Thoracic aorta (tissue), 2 donors: Measurements from ENCODE around the gene THRB. TPM values are rescaled to one million over a fixed set of nuclear protein-coding genes. Genes with fewer than 3 reads are reported as not detected.

Experiments
- ATAC-seq: fragments of 150-250 bp; one replicate; pipeline ENCODE4 v1.8.0; 2017; ENCODE audit warnings: low read depth; ENCODE audit not compliant: insufficient number of reproducible peaks, low FRiP score
- DNase-seq: peaks from one replicate; pipeline ENCODE4 v3.0.0-alpha.2; 2020; ENCODE audit warnings: low spot score
- H3K27ac ChIP-seq, 2 donors: fragments of 200-600 bp; sonication (generic); 1 replicate in 1 of 2; 2 replicates in 1 of 2; pipeline ENCODE4 v1.5.1; 2016; ENCODE audit warnings: mild to moderate bottlenecking in 2 of 2, moderate library complexity in 2 of 2
- H3K27me3 ChIP-seq: fragments of 200-600 bp; sonication (generic); replicated peaks from 2 replicates; pipeline ENCODE4 v1.6.0; 2016; ENCODE audit warnings: mild to moderate bottlenecking; ENCODE audit not compliant: insufficient read depth
- H3K36me3 ChIP-seq: fragments of 200-600 bp; sonication (generic); one replicate; pipeline ENCODE4 v1.5.1; 2016
- H3K4me1 ChIP-seq, 2 donors: fragments of 200-600 bp; sonication (generic); 1 replicate in 1 of 2; 2 replicates in 1 of 2; pipeline versions ENCODE4 v1.5.1 to v1.6.0; 2016; ENCODE audit warnings: low read depth in 2 of 2, mild to moderate bottlenecking in 1 of 2; ENCODE audit not compliant: control insufficient read depth in 1 of 2
- H3K4me3 ChIP-seq: fragments of 200-600 bp; sonication (generic); 2 replicates; pipeline ENCODE4 v1.5.1; 2016; ENCODE audit warnings: mild to moderate bottlenecking
- H3K9me3 ChIP-seq: fragments of 200-600 bp; sonication (generic); 2 replicates; pipeline ENCODE4 v1.5.1; 2016
- total RNA-seq, 2 donors: library from RNA; depleted of rRNA; stranded (reverse); fragments of >200 nt; gene quantifications; one replicate each; pipeline versions ENCODE4 v1.1.0 to v1.2.3, GENCODE V29; 2016
- TF ChIP-seq, protein P1 (sequence below): fragments of 200-600 bp; sonication (generic); IDR thresholded peaks from one replicate; pipeline ENCODE4 v1.5.1; 2019; ENCODE audit warnings: antibody characterized with exemption

Gene THRB
- total RNA-seq, 2 donors from 2014 or later: 40.3 to 65.6 TPM

DNA sequence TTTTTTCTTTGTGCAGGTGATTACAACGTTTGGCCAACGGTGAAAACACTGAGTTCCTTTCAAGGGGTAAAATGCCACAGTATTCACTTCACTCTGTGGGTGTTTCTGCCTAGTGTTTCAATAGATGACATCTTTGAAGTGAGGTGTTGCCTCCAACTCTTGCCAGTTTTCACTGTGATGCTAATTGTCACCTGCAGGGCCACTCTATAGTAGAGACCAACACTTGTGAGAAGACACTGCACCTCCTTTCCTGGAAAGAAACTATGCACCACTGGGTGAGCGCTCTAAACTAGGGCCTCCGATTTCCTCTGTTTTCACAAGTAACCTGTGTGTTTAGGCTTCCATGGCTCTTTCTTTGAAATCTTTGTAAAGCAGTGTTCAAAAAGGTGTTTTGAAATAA lies 98.3 kb downstream of the THRB start:
- no peaks in the 10 kb centered on the region for H3K36me3 ChIP-seq
- peaks cover 20 to 75% of the 10 kb centered on the region in 2 donors for H3K4me1 ChIP-seq
- DNase-seq (no peak), ATAC-seq (no peak)
- TF ChIP-seq, protein P1, sequence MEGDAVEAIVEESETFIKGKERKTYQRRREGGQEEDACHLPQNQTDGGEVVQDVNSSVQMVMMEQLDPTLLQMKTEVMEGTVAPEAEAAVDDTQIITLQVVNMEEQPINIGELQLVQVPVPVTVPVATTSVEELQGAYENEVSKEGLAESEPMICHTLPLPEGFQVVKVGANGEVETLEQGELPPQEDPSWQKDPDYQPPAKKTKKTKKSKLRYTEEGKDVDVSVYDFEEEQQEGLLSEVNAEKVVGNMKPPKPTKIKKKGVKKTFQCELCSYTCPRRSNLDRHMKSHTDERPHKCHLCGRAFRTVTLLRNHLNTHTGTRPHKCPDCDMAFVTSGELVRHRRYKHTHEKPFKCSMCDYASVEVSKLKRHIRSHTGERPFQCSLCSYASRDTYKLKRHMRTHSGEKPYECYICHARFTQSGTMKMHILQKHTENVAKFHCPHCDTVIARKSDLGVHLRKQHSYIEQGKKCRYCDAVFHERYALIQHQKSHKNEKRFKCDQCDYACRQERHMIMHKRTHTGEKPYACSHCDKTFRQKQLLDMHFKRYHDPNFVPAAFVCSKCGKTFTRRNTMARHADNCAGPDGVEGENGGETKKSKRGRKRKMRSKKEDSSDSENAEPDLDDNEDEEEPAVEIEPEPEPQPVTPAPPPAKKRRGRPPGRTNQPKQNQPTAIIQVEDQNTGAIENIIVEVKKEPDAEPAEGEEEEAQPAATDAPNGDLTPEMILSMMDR: no peak
- H3K27me3 ChIP-seq: no peaks in the 10 kb centered on the region
- H3K4me3 ChIP-seq: peak overlapping the region; percentile 0
- peak overlapping the region; percentile 15 to 23 for H3K27ac ChIP-seq
- no peaks in the 10 kb centered on the region for H3K9me3 ChIP-seq

DNA sequence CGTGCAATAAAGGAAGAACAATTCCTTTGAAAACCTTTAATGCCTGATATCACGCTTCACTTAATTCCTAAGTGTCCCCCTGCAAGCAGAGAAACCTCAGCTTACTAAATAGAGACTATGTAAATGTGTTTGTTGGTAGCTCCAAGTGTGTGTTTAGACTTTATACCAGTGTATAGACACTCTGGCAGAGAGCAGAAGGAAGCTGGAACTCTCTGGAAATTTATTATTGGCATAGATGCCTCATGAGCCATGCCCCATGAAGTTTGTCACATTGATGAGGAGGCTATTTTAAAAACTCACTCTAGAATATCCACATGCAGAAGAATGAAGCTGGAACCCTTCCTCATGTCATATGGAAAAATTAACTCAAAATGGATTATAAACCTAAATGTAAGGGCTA lies 99.9 kb downstream of the THRB start:
- H3K27me3 ChIP-seq: no peaks in the 10 kb centered on the region
- peak overlapping the region in 1 of 2 donors; percentile 6 for H3K27ac ChIP-seq
- H3K4me1 ChIP-seq: peaks cover 13 to 75% of the 10 kb centered on the region in 2 donors
- no peak overlapping the region for H3K4me3 ChIP-seq
- no peaks in the 10 kb centered on the region for H3K36me3 ChIP-seq
- TF ChIP-seq, protein P1: no peak
- ATAC-seq (no peak), DNase-seq (no peak)
- H3K9me3 ChIP-seq: no peaks in the 10 kb centered on the region

DNA sequence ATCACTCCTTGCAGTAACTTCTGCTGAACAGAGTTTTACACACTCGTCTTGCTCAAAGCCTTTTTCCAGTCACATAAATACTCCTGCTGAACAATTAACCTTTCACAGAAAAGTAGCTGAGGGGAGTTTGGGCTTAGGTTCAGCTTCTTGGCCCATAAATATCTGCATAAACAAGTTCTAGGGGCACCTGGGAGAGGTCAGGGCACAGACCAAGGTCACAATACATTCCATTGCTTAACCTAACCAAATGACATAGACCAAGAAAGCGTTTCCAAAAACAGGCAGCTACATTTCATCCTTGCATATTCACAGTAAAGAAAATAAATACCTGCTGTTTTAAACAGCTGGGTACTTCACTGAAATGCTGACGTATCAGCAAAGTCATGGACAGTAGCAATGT lies 101.3 kb downstream of the THRB start:
- H3K27ac ChIP-seq: peak overlapping the region in 1 of 2 donors; percentile 2
- no peak for DNase-seq
- H3K4me1 ChIP-seq: peaks cover 17 to 82% of the 10 kb centered on the region in 2 donors
- no peak for ATAC-seq
- H3K27me3 ChIP-seq: no peaks in the 10 kb centered on the region
- no peaks in the 10 kb centered on the region for H3K9me3 ChIP-seq
- TF ChIP-seq, protein P1: no peak
- H3K36me3 ChIP-seq: no peaks in the 10 kb centered on the region
- no peak overlapping the region for H3K4me3 ChIP-seq

DNA sequence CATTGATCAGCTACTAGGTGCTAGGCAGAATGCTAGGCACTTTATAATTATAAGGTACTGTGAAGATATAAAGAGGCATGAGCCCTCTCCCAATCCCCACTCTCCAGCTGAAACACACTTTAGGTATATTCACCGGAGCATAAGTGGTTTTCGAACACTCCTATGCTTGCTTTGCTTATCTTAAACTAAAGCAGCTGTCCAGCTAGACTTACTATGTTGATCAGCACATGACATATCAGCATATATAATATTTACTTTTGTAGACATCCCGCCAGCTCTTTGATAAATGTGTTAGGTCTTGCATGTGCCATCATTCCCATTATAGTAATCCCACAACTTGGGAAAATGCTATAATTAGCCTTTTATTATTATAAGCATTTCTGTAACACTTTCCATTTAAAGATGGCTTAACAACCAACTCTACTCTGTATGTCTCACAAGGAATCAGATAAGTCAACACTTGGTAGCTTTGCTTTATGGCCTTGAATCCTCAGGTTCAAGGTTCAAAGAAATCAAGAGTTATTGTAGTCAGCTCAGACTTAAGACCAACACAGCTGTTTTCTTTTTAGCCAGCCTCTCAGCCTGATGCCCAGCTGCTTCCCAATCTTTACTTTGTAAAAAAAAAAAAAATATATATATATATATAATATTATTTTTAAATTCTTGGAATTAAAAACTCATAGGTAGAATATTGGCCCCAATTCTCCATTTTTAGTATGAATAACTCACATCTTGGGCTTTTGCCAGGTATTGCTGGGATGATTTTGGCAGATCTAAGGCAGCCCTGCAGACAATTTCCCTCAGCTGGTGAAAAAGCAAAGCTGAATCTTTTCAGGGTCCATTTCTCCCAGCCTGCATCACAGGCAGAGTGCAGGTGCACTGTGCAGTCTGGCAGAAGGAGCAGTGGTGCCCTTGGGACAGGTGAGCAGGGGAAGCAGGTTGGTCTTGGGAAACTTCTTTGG lies 104.2 kb downstream of the THRB start:
- ATAC-seq (no peak), DNase-seq (no peak)
- TF ChIP-seq, protein P1: no peak
- H3K4me1 ChIP-seq: peaks cover 28 to 92% of the 10 kb centered on the region in 2 donors
- no peaks in the 10 kb centered on the region for H3K9me3 ChIP-seq
- no peaks in the 10 kb centered on the region for H3K36me3 ChIP-seq
- peak overlapping the region; percentile 59 to 76 for H3K27ac ChIP-seq
- no peak overlapping the region for H3K4me3 ChIP-seq
- H3K27me3 ChIP-seq: no peaks in the 10 kb centered on the region
